ENCODE measurements around the gene CST4.
"Not testable (repeated sequence)": the region's sequence is repeated elsewhere in the genome, so short reads cannot be mapped to it uniquely, and the experiment has no call there.

Gene CST4

GRCh38 chr20:23640671-23641667 lies 47.9 kb downstream of the CST4 start:
- no peak for DNase-seq

- no peak for DNase-seq
Observed at GRCh38 chr20:23640018-23640601, 48.7 kb downstream of the CST4 start.

GRCh38 chr20:23639490-23639958 lies 49.3 kb downstream of the CST4 start:
- DNase-seq: no peak

GRCh38 chr20:23638309-23638708 lies 50.5 kb downstream of the CST4 start:
- no peak for DNase-seq

GRCh38 chr20:23637282-23638221 lies 51.3 kb downstream of the CST4 start, which contains the start of gene CST3:
TSS of gene CST3 (minus strand) at chr20:23637955. CDS start at chr20:23637862, 93 bp downstream.
- DNase-seq: no peak

GRCh38 chr20:23636908-23637281 lies 51.9 kb downstream of the CST4 start:
- no peak for DNase-seq

- no peak for DNase-seq
Observed at GRCh38 chr20:23636182-23636907, 52.5 kb downstream of the CST4 start.

GRCh38 chr20:23635768-23636090 lies 53.1 kb downstream of the CST4 start:
- DNase-seq: not testable (repeated sequence)

Data from activated T-cell treated with anti-CD3 and anti-CD28 coated beads for 4 hours (primary cell).